Right forelimb (tissue), 1 donor: Measurements from ENCODE around the gene KRTAP4-1.
"Not testable (repeated sequence)": the region's sequence is repeated elsewhere in the genome, so short reads cannot be mapped to it uniquely, and the experiment has no call there.

Source experiments
- DNase-seq: peaks from one replicate; pipeline ENCODE4 v3.0.0-alpha.2; 2018

Gene KRTAP4-1

GRCh38 chr17:41184480-41184961 lies at the start of gene KRTAP4-1:
KRTAP4-1 (minus strand) TSS chr17:41184911; CDS start chr17:41184854, 57 bp downstream.
- no peak for DNase-seq

DNA sequence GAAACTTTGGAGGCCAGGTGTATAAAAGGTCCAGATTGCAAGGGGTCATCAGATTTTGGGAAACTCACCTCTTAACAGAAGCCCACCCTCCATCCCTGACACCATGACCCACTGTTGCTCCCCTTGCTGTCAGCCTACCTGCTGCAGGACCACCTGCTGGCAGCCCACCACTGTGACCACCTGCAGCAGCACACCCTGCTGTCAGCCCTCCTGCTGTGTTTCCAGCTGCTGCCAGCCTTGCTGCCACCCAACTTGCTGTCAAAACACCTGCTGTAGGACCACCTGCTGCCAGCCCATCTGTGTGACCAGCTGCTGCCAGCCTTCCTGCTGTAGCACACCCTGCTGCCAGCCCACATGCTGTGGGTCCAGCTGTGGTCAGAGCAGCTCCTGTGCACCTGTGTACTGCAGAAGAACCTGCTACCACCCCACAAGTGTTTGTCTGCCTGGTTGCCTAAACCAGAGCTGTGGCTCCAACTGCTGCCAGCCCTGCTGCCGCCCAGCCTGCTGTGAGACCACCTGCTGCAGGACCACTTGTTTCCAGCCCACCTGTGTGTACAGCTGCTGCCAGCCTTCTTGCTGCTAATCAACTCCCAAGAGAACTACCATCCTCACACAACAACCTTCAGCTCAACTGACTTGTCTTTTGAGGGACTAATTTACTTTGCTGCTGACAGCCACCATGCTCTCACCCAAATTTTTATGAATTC lies 47.8 kb upstream of the KRTAP4-1 start, which contains the start of gene KRTAP9-3:
Gene KRTAP9-3 (plus strand): TSS at position 51 of the 707 bp plus-strand sequence. CDS start 53 bp downstream, at position 104.
- DNase-seq = not testable (repeated sequence)

GRCh38 chr17:41231731-41232130 lies 47.0 kb upstream of the KRTAP4-1 start:
- no peak for DNase-seq

- no peak for DNase-seq
Observed at GRCh38 chr17:41230094-41230493, 45.4 kb upstream of the KRTAP4-1 start.

DNA sequence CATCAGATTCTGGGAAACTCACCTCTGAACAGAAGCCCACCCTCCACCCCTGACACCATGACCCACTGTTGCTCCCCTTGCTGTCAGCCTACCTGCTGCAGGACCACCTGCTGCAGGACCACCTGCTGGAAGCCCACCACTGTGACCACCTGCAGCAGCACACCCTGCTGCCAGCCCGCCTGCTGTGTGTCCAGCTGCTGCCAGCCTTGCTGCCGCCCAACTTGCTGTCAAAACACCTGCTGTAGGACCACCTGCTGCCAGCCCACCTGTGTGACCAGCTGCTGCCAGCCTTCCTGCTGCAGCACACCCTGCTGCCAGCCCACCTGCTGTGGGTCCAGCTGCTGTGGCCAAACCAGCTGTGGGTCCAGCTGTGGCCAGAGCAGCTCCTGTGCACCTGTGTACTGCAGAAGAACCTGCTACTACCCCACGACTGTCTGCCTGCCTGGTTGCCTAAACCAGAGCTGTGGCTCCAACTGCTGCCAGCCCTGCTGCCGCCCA lies 41.9 kb upstream of the KRTAP4-1 start, which contains the start of gene KRTAP9-2:
Gene KRTAP9-2 (plus strand): TSS at position 51 of the 498 bp plus-strand sequence. CDS start 7 bp downstream, at position 58.
- not testable (repeated sequence) for DNase-seq

GRCh38 chr17:41226051-41226450 lies 41.3 kb upstream of the KRTAP4-1 start:
- no peak for DNase-seq

DNA sequence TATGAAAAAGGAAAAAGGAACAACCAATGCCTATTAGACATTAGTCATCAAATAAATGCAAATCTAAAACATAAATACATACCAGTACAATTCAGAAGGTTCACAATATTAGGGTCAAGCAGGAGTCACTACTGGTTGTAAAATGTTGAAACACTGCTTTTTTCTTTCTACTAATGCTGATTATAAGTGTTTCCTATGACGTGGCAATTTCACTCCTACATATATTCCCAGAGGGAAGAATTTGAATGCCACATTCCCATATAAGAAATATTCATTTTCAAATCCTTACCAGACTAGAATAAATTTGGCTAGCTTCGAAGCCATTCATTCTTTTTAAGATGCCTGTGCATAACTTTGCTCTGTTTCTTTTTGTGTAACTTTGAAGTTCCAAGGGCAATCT lies 39.1 kb upstream of the KRTAP4-1 start:
- no peak for DNase-seq

DNA sequence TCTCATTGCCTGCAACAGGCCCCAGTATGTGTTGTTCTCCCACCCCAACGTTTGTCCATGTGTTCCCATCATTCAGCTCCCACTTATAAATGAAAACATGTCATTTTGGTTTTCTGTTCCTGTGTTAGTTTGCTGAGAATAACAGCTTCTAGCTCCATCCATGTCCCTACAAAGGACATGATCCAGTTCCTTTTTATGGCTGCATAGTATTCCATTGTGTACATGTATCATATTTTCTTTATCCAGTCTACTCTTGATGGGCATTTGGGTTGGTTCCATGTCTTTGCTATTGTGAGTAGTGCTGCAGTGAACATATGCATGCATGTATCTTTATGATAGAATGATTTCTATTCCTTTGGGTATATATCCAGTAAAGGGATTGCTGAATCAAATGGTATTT lies 31.0 kb upstream of the KRTAP4-1 start:
- no peak for DNase-seq

GRCh38 chr17:41212524-41213169 lies 27.9 kb upstream of the KRTAP4-1 start:
- DNase-seq = no peak

- no peak for DNase-seq
Observed at GRCh38 chr17:41211845-41212466, 27.2 kb upstream of the KRTAP4-1 start.

DNA sequence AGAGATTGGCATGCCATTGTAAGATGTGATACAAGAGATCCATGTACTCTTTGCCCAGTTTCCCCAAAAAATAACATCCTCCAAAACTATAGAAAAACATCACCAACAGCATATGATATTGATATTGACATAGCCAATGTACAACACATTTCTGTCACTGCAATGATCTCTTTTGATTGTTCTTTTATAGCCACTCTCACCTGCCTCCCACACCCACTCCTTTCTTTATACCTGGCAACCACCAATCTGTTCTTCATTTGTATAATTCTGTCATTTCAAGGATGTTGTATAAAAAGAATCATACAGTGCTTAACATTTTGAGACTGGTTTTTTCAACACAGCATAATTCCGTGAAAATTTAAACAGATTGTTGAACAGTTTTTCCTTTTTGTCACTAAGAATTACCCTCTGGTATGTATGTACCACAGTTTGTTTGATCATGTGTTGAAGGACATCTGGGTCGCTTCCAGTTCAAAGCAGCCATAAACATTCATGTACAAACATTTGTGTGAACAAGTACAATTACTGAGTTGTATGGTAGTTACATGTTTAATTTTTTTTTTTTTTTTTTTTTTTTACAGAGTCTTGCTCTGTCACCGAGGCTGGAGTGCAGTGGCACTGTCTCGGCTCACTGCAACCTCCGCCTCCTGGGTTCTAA lies 14.8 kb upstream of the KRTAP4-1 start:
- DNase-seq = no peak

DNA sequence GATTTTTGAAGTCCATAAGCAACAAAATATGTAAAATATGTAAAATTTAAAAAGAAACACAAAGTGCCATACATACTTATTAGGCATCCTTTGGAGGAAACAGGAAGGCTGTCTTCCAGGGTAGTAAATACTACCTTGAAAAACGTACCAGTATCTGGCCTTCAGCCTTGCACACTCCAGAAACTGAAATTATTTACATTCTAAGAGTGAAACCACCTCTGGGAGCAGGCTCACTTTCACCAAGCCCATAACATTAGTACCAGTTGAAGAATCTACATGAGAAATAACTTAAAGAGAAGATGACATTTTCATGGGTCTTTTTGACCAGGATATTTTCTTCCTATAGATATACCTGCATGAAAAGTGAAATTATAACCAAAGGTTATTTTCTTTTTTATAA lies 11.4 kb upstream of the KRTAP4-1 start:
- DNase-seq = no peak

DNA sequence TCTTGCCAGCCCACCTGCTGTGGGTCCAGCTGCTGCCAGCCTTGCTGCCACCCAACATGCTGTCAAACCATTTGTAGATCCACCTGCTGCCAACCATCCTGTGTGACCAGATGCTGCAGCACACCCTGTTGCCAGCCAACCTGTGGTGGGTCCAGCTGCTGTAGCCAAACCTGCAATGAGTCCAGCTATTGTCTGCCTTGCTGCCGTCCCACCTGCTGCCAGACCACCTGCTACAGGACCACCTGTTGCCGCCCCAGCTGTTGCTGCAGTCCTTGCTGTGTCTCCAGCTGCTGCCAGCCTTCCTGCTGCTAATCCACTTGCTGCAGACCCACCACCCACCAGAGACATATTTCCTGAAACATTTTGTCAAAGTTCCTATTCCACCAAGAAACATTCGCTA lies 5.6 kb upstream of the KRTAP4-1 start:
- DNase-seq = no peak

GRCh38 chr17:41189837-41190318 lies 5.2 kb upstream of the KRTAP4-1 start, which contains the start of gene KRTAP9-1:
KRTAP9-1 (plus strand) TSS chr17:41189887; CDS start chr17:41189887, 0 bp downstream.
- not testable (repeated sequence) for DNase-seq

- DNase-seq = no peak
Observed at GRCh38 chr17:41186872-41187271, 2.2 kb upstream of the KRTAP4-1 start.

DNA sequence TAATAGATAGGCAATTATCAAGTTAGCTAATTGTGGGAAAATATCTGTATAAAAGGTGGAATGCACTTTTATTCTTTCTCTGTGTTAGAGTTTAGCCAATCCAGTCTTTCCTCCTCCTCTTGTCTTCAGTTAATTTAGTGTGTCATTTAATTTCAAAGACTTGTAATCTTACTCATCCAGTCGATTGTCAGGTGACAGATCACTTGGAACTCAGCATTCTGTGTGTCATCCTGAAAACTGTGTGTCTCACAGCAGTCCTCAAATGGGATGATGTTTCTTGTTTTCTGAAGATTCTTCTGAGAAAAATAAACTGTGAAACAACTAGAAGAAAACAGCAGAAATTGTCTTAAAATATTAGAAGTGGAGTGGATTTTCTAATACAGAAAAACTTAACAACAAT lies 290 bp upstream of the KRTAP4-1 start:
- no peak for DNase-seq

GRCh38 chr17:41178843-41179616 lies 5.7 kb downstream of the KRTAP4-1 start:
- DNase-seq = no peak

- no peak for DNase-seq
Observed at GRCh38 chr17:41178341-41178740, 6.4 kb downstream of the KRTAP4-1 start.

DNA sequence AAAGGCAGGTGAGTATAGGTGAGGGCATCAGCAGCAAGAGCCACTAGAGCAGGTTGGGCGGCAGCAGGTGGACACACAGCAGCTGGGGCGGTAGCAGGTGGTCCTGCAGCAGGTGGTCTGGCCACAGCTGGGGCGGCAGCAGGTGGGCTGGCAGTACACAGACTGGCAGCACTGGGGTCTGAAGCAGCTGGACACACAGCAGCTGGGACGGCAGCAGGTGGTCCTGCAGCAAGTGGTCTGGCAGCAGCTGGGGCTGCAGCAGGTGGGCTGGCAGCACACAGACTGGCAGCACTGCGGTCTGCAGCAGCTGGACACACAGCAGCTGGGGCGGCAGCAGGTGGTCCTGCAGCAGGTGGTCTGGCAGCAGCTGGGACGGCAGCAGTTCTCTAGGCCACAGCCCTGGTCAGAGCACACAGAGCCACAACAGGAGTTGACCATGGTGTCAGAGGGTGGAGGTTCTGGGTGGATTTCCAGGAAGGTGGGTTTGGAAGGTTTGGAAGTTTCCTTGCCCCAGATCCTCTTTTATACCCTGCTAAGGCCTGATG lies 6.9 kb downstream of the KRTAP4-1 start, which contains the start of gene KRTAP4-2:
Gene KRTAP4-2 (minus strand): TSS at position 495 of the 545 bp plus-strand sequence. CDS start 57 bp downstream, at position 438.
- DNase-seq = no peak

DNA sequence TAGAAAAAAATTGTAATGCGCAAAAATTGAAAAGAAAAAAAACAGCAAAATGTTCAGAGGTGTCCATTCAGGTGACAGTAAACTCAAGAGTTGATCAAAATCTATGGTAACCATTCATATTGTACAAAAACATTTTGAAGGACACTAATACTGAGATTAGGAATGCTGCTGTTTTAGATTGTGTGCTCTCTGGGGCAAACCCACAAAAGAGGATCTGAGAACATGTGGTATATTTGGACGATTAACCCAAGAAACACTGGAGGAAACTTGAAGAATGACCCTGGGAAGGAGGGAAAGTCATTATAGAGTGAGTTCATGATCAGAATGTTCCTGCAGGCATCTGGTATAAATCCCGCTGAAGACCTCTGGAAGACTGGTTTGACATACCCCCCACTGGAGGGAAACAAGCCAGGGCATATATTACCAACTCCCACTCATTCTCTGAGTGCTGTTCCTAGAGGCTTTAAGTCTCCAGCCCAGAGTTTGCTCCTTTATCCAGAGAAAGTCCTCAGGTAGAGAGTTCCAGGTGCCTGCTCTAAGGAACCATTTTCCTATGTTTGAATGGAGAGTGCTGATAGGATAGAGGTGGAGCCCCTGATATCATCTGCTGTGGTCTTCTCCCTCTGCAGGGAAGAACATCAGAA lies 7.8 kb downstream of the KRTAP4-1 start:
- no peak for DNase-seq

DNA sequence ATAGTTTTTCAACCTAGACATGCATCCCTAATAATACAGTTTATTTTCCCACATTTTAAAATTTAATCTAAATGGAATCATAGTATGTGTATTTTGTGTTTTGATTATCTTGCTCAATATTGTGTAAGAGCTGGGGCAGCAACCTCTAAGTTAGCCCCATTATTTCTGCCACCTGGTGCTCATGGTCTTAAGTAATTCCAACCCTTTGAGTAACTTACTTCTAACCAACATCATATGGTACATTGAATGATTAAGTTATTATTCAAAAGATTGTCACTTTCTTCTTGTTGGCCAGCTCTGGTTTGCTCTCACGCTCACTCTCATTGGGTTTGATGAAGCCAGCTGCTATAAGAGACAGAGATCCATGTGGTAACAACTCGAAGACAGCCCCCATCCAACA lies 12.8 kb downstream of the KRTAP4-1 start:
- DNase-seq = no peak
